HG03342 (cell line): ENCODE measurements around the gene SLC14A1.
"Not testable (repeated sequence)": the region's sequence is repeated elsewhere in the genome, so short reads cannot be mapped to it uniquely, and the experiment has no call there.

Experiments
- ATAC-seq: cut with Tn5 transposase; IDR thresholded peaks from one replicate; pipeline ENCODE4 v1.9.1; 2021; ENCODE audit warnings: mild to moderate bottlenecking, moderate library complexity; ENCODE audit not compliant: unreplicated experiment

Gene SLC14A1

DNA sequence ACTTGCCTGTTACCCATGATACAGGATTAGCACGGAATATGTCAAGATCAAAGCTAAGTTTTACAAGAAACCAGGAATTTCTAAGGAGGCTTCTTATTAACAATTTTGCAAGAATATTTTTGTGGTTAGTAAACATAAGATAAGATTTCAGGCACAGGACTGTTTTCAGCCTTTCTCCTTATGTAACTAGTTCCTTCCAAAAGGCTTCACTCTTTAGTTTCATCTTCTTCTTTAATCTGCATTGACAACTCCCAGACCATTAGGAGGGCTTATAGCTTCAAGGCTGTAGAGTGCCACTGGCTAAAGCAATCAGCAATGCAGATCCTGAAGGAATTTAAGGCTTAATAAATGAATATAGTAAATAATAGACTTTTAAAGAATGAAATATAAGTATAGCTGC lies 29.3 kb downstream of the SLC14A1 start:
- no peak for ATAC-seq

DNA sequence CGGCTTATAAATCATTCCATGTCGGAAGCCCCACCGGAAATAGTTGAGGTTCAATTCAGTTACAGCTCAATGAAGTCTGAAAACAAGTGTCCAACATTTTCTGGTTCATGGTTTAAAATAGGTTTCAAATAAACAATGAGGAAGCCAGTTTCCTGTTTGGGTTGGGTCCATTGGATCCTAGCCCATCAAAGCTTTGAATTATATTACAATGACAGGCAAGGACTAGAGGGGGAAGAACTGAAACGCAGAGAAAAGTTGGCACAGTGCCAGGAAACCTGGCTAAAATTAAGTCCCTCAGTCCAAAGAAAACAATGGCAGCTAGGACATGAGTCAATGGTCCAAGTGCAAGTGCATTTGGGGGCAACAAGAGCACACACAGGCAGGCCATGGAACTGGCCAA lies 32.0 kb downstream of the SLC14A1 start:
- no peak for ATAC-seq

DNA sequence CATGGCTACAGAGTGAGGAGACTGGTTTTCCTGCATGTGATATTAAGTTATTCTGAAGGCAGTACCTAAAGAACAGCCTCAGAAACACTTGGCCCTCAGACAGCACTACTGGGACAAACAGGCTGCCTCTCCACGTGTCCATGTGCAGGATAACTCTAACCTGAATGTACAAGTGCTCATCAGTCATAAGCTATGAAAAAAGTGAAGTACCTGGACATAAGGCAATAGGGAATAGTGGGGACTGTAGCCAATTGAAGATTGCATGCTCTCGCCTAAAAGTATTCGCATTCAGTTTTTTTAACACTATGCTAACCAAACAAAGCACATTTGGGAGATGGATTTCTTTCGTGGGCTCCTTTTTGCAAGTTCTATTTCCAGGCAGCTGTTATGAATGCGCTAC lies 33.0 kb downstream of the SLC14A1 start:
- ATAC-seq, result no peak

DNA sequence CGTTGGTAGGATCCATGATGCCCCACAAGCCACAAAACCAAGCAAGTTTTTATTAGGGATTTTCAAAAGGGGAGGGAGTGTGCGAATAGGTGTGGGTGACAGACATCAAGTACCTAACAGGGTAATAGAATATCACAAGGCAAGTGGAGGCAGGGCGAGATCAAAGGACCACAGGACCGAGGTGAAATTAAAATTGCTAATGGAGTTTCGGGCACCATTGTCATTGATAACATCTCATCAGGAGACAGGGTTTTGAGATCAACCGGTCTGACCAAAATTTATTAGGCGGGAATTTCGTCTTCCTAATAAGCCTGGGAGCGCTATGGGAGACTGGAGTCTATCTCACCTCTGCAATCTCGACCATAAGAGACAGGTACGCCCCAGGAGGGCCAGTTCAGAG lies 33.7 kb downstream of the SLC14A1 start:
- ATAC-seq, result not testable (repeated sequence)

DNA sequence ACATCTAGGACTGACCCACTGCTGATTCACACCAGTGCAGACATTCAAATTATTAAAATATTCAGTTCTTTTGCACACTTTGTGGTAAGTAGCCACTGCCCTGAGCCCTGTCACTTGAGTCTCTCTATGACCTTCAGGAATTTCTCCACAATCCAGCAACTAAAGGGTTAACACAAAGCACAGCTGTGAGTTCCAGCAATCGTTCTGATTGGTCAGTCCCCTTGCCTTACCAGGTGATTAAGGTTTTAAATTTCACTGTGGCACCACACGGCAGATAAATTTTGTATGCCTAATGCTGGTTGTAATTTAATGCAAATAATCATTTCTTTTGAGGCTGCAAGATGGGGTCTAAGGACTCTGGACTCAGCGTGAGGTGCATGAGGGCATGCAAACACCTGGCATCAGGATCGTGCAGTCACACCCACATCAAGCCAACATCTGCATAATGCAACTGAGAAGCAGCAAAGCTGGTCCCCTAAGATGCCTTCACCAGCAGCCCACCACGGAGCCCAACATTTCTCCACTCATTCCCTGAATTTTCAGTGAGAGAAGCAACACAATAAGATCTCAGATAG lies 36.6 kb downstream of the SLC14A1 start:
- no peak for ATAC-seq

DNA sequence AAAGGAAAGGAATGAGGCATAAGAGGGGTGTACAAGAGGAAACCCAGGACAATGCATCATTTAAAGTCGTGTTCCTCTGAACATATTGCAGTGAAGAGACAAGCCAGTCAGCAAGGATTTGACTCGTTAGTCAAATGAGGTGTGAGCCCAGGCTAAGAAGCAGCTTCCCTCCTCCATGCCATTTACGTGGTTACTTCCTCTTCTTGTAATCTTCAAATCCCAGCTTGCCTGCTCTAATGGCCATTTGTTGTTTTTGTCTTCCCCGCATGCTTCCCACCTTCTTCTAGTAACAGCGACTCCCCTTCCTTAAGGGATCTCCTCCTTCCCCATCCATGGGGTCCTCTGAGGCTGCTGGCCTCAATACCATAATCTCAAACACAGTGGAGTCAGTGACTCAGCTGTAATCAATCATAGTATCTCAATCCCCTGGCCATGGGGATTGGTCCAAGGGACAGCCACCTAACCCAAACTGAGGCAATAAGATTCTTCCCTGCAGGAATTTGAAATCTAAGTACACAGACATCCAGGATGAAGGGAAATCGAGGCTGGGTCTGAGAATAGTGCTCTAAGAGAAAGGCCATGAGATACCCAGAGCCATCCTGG lies 37.6 kb downstream of the SLC14A1 start:
- ATAC-seq, result no peak

DNA sequence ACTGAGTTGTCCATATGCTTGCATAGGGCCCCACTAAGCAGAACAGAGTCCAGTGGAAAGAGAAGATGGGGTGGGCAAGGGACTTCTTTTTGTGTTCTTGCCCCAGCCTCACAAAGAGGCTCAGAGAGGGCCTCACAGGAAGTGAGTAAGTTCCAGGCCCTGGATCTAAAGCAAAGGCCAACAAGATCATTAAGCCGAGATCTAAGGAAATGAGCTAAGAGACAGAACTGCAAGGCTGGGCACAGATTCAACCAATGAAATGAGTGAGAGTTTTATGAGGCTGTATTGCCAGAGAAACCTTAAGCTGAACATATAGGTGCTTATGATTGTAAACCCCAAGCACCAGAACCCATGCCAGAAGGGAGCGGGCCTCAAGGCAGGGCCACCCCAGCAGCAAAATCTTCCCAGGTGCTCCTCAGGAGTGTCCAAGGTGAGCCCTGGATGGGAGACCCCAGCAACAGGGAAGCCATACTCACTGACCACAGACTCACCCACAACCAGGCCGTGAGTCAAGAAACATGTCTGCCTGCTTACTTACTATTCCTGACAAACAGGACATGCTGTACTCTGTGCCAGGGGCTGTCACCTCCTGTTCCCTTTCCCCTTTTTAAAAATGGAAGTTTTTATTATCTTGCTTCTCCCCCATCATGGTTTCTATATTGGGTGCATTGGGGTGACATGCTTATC lies 40.2 kb downstream of the SLC14A1 start:
- ATAC-seq, result no peak

DNA sequence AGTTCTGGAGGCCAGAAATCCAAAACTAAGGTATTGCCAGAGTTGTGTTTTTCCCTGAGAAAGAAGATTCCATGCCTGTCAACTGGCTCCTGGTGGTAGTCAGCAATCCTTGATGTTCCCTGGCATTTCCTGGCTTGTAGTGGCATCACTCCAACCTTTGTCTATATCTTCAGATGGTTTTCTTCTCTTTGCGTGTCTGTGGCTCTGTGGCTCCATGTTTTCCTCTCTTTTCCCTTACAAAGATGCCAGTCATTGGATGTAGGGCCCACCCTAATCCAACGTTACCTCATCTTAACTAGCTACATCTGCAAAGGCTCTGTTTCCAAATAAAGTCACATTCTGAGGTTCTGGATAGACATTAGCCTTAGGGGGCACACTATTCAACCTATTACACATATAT lies 41.8 kb downstream of the SLC14A1 start:
- no peak for ATAC-seq

DNA sequence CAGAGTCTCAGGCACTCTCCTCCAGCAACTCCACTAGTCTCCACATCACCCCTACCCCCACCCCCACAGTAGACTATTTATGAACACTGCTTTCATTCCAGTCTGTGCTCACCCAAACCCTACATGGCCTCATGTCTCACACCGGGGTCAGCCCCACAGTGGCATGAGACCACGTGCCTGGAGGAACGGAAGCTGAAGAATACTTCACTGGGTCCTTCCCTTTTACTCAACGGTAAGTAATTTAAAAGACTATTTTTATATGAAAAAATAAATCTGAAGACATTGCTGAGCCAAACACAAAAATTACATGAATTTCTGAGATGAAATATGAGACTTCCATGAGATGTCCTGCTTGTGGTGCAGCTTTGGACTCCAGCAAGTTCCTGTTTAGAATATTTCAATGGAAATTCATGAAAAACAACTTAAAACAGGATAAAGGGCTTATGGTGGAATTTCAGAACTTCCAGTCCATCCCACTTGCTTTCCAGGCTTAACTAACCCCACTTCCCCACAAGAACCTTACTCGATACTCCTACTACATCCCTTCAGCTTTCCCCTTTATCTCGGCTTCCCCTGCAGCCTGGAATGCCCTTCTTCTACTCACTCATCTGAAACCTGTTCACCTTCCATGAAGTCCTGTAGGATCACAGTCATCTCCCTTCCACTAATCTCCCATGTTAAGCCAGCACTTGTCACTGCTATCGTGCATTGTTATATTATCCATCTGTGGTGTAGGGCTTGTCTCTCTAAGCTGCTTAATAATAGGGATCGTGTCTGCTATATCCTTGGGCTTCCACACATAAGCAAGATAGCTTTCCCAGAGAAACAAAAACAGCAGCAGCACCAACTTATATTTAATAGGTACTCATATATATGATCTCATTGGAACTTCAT lies 47.9 kb downstream of the SLC14A1 start:
- no peak for ATAC-seq

DNA sequence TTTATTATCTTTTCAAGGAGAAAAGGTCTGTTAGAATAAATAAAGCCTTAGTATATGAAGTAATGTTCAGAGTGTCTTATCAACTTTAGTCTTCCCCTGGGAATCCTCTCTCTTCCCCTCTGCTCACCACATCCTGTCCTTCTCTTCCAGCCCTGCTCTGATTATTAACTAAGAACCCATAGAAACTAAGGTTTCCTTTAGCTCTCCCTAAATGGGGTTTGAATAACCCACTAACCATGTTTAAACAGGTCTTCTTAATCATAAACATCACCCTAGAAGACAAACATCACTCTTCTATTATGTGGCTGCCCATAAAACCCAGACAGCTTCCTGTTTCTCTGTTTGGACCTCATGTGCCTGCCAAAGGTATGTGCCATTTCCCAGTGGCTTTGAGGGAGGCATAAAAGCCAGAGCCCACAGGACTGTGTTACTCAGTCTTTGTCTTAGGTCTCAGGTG lies 50.1 kb downstream of the SLC14A1 start:
- no peak for ATAC-seq

DNA sequence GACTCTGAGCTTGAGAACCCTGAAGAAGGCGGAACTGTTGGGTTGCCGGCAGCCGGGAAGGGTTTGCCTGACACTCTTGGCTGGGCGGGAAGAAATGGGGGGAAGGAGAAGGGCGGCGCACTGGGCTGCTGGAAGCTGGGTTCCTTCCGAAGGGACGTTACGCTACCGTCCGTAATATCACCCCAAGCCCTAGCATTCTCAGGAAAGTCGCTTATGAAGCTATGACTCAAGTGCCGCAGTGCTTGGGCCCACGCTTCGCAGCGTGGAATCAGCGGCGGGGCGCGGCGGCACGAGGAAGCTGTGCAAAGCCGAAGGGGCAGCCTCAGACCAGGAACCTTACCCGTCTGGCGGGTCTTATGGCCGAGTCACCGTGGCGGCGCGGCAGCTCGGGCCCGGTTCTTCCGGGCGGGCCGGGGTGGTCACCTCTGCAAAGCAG lies 51.3 kb downstream of the SLC14A1 start:
- peak; percentile 76 for ATAC-seq

DNA sequence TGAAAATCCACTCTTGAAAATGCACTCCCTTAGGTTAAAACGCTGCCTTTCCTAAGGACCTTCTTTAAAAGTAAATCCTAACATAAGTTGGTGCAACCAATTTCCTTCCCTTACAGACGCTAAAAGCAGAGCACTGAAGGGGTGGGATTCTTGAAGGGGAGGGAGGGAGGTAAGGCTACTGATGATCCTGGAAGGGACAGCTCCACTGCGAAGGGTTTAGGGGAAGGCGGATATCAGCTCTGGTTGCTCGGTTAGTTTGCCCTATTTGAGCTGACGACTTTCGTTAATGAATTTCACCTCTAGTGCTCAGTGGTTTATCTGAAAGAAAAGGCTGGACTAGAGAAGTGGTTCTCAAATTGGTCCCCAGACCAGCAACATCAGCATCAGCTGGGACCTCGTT lies 51.8 kb downstream of the SLC14A1 start:
- ATAC-seq, result peak; percentile 20

DNA sequence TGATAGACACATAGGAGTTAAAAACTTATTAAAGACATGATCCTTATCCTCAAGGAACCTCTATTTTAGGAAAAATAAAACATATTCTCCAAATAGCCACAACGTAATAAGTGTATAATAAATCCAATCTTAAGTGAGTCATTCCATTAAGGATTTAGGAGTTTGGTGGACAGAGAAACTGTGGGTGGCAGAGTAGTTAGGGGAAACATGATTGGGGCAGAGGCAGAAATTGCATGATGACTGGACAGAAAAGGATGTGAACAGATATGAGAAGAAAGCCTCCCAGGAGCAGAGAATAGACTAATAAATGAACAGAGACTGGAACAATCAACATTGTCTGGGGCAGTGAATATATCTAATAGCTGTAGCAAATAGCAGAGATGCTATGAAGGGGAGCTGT lies 53.4 kb downstream of the SLC14A1 start:
- no peak for ATAC-seq

DNA sequence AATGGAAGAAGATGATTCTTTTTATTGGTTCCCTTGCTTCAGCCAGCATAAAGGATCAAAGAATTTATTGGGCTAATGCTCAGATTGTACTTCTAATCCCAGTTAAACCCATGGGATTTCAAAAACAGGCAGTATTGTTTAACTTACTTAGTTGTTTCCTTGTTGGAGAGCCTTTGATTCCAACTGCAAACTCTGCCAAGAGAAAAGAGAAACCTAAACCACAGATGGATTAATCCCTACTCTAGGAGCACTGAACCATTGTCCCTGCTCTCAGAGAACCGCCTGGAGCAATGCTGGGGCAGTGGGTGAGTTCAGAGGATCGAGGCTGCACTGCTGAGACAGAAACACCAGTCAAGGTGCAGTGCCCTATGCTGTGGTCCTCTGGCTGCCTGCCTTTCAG lies 56.6 kb downstream of the SLC14A1 start:
- ATAC-seq, result no peak

DNA sequence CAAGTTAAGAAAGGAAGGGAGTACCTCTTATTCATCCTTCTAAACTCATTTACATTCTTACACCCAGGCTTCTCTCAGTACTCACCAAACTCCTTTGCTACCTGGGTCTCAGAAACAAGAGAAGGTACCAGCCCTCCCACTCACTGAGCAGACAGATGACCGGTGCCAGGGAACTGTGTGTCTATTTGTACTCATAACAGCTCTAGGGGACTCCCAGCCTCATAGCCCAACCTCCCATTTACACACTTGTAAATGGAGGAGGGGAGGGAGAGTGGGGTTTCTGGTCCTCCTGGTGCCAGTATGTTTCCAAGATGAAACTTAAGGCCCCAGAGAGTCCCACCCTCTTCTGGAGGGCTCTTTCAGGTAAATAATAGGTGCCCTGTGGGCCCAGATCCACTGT lies 58.7 kb downstream of the SLC14A1 start:
- ATAC-seq, result no peak

DNA sequence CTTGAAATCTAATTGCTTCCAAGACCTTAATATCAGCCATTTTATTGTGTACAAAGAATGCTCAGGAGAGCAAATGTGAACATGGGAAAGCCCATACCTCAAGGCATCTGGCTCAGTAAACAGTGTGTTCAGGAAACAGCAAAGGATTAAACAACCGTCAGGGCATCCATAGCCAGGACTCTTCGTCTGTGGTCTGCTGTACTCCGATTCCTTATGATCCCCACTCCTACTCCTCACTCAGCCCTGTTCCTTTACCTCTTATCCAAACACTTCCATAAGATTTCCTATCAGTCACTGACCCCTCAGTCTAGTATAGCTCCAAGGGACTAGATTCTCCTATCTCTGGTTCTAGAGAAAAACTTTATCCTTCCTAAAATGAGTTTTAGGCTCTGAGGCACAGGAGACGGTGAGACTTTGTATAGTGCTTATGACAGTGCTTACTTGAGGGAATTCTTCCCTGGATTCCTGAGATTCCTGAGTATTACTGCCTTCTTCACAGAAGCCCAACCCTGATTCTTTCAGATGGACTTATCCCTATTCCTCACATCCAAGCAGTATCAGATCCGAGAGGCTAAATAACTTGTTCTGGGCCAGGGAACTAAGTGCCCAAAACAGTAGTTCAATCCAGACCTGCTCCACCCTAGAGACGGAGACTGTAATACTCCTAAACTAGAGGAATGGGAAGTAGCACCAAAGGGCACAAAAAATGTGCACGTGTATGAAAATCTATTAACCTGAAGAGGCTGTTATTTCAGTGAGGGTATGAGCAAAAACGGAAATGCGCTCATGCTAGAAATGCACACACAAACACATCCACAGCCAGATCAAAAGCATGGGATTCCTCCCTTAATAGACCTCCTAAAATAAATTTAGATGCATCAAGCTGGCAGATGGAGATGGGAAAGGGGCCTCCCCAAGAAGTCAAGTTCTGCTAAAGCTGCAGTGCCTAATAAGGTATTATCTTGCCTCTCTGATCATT lies 59.4 kb downstream of the SLC14A1 start:
- ATAC-seq, result no peak

DNA sequence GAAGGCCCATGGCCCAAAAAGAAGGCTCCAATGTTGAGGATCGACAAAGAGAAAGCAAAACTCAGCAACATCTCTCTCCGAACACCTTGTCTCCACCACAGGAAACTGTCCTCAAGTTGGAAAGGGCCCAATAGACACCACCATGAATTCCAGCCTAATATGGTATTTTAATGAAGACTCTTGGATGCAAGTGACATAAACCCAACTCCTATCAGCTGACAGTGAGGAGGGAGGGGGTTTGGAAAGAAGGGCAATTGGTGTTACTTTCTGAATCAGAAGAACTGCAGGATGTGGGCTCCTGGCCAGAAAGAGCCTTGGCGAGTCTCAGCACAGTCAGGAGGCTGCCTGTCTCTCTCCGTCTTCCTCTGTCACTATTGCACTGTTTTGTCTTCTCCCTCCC lies 61.2 kb downstream of the SLC14A1 start:
- no peak for ATAC-seq

DNA sequence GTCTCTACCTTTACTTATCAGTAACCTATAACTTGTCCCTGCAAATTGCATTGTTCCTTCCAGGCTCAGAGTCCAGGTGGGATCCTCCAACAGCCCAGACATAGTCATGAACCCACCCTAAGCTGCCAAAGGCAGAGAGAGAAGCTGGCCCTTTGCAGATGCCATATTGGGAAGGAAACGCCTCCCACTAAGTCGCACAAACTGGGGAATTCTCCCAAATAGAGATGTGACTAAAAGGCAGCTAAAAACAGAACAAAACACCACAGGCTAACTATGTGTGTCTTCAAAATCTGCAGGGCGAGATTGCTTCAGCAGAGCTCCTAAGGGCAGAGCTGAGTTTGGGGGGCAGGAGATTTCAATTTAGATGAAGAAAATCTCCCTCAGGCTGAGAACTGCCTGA lies 63.0 kb downstream of the SLC14A1 start:
- no peak for ATAC-seq

DNA sequence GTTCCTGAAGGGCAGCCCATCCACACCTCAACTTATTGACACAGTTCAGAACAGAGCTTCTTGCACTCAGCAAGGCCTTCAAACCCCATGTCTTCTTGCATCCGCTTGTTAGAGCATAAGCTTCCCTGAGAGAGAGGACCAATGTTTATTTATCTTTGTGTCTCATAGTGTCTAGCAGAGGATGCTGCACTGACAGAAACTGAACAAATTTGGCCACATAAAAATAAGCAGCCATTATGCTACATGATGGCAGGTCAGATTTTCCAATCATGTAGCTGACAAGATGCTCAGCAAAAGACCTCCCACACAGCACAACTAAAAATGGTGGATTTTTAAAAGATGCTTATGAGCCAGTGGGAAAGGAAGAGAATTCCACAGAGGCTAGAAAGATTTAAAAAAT lies 63.4 kb downstream of the SLC14A1 start:
- no peak for ATAC-seq

DNA sequence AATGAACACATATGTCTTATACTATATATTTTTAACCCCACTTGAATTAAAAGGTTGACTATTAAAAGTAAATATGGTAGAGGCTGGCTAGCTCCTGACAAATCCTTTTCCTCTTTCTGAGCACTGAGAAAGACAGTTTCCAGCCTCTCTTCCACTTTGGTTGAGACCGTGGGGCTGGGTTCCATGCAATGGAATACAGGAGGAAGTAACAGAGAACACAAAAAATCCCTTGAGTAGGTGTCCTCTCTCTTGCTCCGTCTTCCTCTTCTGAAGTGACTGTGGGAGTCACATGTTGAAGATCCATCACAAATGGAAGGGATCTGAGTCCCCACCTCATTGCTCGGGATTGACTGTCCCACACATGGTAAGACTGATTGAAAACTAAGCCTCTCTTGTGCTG lies 64.9 kb downstream of the SLC14A1 start:
- ATAC-seq, result no peak
